K562 (cell line): ENCODE measurements around the gene ZNRF3. TPM values are rescaled to one million over a fixed set of nuclear protein-coding genes. Genes with fewer than 3 reads are reported as not detected.

Source experiments
- ATAC-seq: fragments of 200-7000 bp; cut with Tn5 transposase; 3 replicates; pipeline ENCODE4 v1.9.1; 2020; ENCODE audit warnings: moderate library complexity
- BruUV-seq: library from RNA; stranded (reverse); fragments of 400-500 nt; replicated peaks from 2 replicates; lab custom pipeline; 2021; lab: Mats Ljungman, UMichigan
- CTCF ChIA-PET: fragments of 300-600 bp; formaldehyde crosslinking; extraction: SDS; loops from one replicate; lab custom pipeline; 2021; ENCODE audit warnings: low intra/inter-chr PET ratio; lab: Yijun Ruan, JAX
- POLR2A ChIA-PET: fragments of 300-600, 350-650 bp; sonication (Branson Sonifier 250); formaldehyde crosslinking; extraction: SDS; loops from one replicate; lab custom pipeline; 2021; ENCODE audit warnings: antibody characterized with exemption, inconsistent platforms; lab: Yijun Ruan, JAX
- DNase-seq, 4 experiments: peaks; one replicate each; pipeline versions ENCODE4 v3.0.0 to v3.0.0-alpha.2; 2011 to 2018; ENCODE audit warnings: low spot score in 3 of 4, mixed read lengths in 3 of 4; ENCODE audit errors: extremely low read depth in 1 of 4
- FAIRE-seq: peaks from 2 replicates; lab custom pipeline; 2011; peaks lifted over from hg19 to GRCh38; lab: Jason Lieb, UNC
- H2AFZ ChIP-seq: 2 replicates; pipeline ENCODE4 v1.6.0; 2011; ENCODE audit warnings: low read depth, low read length, control low read depth, inconsistent platforms
- H3K27ac ChIP-seq: fragments of 200-600 bp; 3 replicates; pipeline ENCODE4 v1.8.0; 2011; ENCODE audit warnings: low read depth, mild to moderate bottlenecking, control low read depth, inconsistent platforms, low read length, moderate library complexity, mixed read lengths; ENCODE audit errors: extremely low read depth
- H3K27me3 ChIP-seq, 2 experiments: fragments of 300-600 bp in 1 of 2; 2 replicates in 1 of 2; 3 replicates in 1 of 2; pipeline versions ENCODE4 v1.6.0 to v1.8.0; 2011; ENCODE audit warnings: inconsistent platforms in 2 of 2, low read length in 2 of 2, mild to moderate bottlenecking in 1 of 2, mixed read lengths in 1 of 2, moderate library complexity in 1 of 2; ENCODE audit not compliant: control insufficient read depth in 2 of 2, insufficient read depth in 2 of 2
- H3K36me3 ChIP-seq: fragments of 300-600 bp; 3 replicates; pipeline ENCODE4 v1.8.0; 2011; ENCODE audit warnings: mild to moderate bottlenecking, low read length, inconsistent platforms; ENCODE audit not compliant: control insufficient read depth, insufficient read depth
- H3K4me1 ChIP-seq, 2 experiments: fragments of 200-600 bp in 1 of 2; replicated peaks in 1 of 2; 2 replicates in 1 of 2; 3 replicates in 1 of 2; pipeline versions ENCODE4 v1.5.1 to v1.8.0; 2011; ENCODE audit warnings: inconsistent platforms in 2 of 2, low read length in 2 of 2, mild to moderate bottlenecking in 1 of 2, mixed read lengths in 1 of 2, moderate library complexity in 1 of 2; ENCODE audit not compliant: control insufficient read depth in 2 of 2, insufficient read depth in 2 of 2
- H3K4me2 ChIP-seq: 2 replicates; pipeline ENCODE4 v1.6.1; 2011; ENCODE audit warnings: low read length, control low read depth, inconsistent platforms, mixed read lengths; ENCODE audit not compliant: insufficient read depth
- H3K4me3 ChIP-seq: fragments of 200-600 bp; sonication (generic), shearing (Covaris generic); 2 replicates; pipeline ENCODE4 v1.5.1; 2016; ENCODE audit warnings: control low read depth, inconsistent platforms
- H3K79me2 ChIP-seq: fragments of 200-600 bp; 3 replicates; pipeline ENCODE4 v1.8.0; 2011; ENCODE audit warnings: low read length, inconsistent platforms; ENCODE audit not compliant: control insufficient read depth, insufficient read depth
- H3K9ac ChIP-seq, 2 experiments: 2 replicates each; pipeline versions ENCODE4 v1.6.0 to v1.6.1; 2011; ENCODE audit warnings: low read depth in 2 of 2, low read length in 2 of 2, control low read depth in 1 of 2, inconsistent platforms in 1 of 2, mild to moderate bottlenecking in 1 of 2, mixed read lengths in 1 of 2; ENCODE audit not compliant: insufficient read depth in 1 of 2
- H3K9me1 ChIP-seq: one replicate; pipeline ENCODE4 v1.6.0; 2011; ENCODE audit warnings: inconsistent platforms, mild to moderate bottlenecking, low read length, moderate library complexity; ENCODE audit not compliant: control insufficient read depth, insufficient read depth
- H3K9me3 ChIP-seq: replicated peaks from 2 replicates; pipeline ENCODE4 v1.5.1; 2011; ENCODE audit warnings: low read depth, low read length, inconsistent platforms; ENCODE audit not compliant: control insufficient read depth, insufficient read depth
- H4K20me1 ChIP-seq: replicated peaks from 2 replicates; pipeline ENCODE4 v1.6.1; 2011; ENCODE audit warnings: low read length, inconsistent platforms, mixed read lengths; ENCODE audit not compliant: control insufficient read depth, insufficient read depth
- CHCHD3 ChIP-seq: fragments of 250-450 bp; sonication (Bioruptor Pico); IDR thresholded peaks from 2 replicates; pipeline ENCODE4 v2.1.2; 2022; ENCODE audit warnings: mild to moderate bottlenecking
- CREB1 ChIP-seq, 2 experiments: sonication (generic) in 1 of 2; formaldehyde crosslinking in 1 of 2; IDR thresholded peaks; 2 replicates each; pipeline versions ENCODE4 v1.6.1 to v1.8.0; 2012 to 2022; ENCODE audit warnings: inconsistent platforms in 1 of 2, mild to moderate bottlenecking in 1 of 2, missing genetic modification reagents in 1 of 2, moderate library complexity in 1 of 2
- DNMT1 ChIP-seq: fragments of 450-650 bp; IDR thresholded peaks from 2 replicates; pipeline ENCODE4 v1.6.1; 2016; ENCODE audit warnings: antibody characterized with exemption, mild to moderate bottlenecking
- TEAD2 ChIP-seq: fragments of 450-650 bp; IDR thresholded peaks from 2 replicates; pipeline ENCODE4 v1.6.1; 2016; ENCODE audit warnings: missing genetic modification characterization, control low read depth, missing compliant biosample characterization
- ZNF431 ChIP-seq: sonication (generic); formaldehyde crosslinking; IDR thresholded peaks from 2 replicates; pipeline ENCODE4 v1.8.0; 2022; ENCODE audit warnings: mild to moderate bottlenecking, missing genetic modification reagents
- ZSCAN29 ChIP-seq: fragments of 450-650 bp; IDR thresholded peaks from 2 replicates; pipeline ENCODE4 v1.6.1; 2017
- WGBS: fragments of 100-300 bp; shearing (Covaris generic); methylation state at CpG from one replicate; pipeline ENCODE4 v1.1.6; 2016; ENCODE audit warnings: low coverage, mixed read lengths; ENCODE audit not compliant: insufficient coverage; ENCODE audit errors: missing lambda C conversion rate; 5-methylcytosine and 5-hydroxymethylcytosine counted together
- in situ Hi-C: fragments of 300-500 bp; cut with MboI; formaldehyde crosslinking; loops from 4 replicates; pipeline ENCODE4 v1.15.0; 2018; ENCODE audit warnings: inconsistent platforms, mixed read lengths
- intact Hi-C: fragments of 100-400 bp; cut with micrococcal nuclease; formaldehyde crosslinking; loops from 2 replicates; pipeline ENCODE4 v1.14.2; 2022
- polyA plus RNA-seq, 8 experiments: library from polyadenylated mRNA; depleted of rRNA in 4 of 8; stranded (reverse) in 5 of 8; unstranded in 3 of 8; fragments of >200 nt; fragmentation: Nextera tagmentation in 2 of 8; fragmentation: Illumina TruSeq in 1 of 8; extraction: Ambion mirVana in 2 of 8; extraction: Trizol in 1 of 8; gene quantifications; 2 replicates each; pipeline versions ENCODE4 v1.2.1 to v1.2.3, GENCODE V29; 2011 to 2014; ENCODE audit warnings: inconsistent platforms in 1 of 8, missing spikeins in 1 of 8
- total RNA-seq, 7 experiments: library from RNA; depleted of rRNA in 6 of 7; stranded (reverse); fragments of >200 nt in 6 of 7; fragmentation: Illumina TruSeq in 2 of 7; extraction: Trizol in 2 of 7; gene quantifications; 2 replicates each; pipeline versions ENCODE4 v1.2.1 to v1.2.3, GENCODE V29; 2011 to 2021; ENCODE audit warnings: low replicate concordance in 1 of 7
- TF ChIP-seq, protein P1 (sequence below): sonication (generic); formaldehyde crosslinking; IDR thresholded peaks from 2 replicates; pipeline ENCODE4 v1.8.1; 2023; ENCODE audit warnings: mild to moderate bottlenecking, missing genetic modification reagents
- TF ChIP-seq, protein P2 (sequence below): sonication (generic); formaldehyde crosslinking; IDR thresholded peaks from 2 replicates; pipeline ENCODE4 v1.8.0; 2023; ENCODE audit warnings: mild to moderate bottlenecking, missing genetic modification reagents
- TF ChIP-seq, protein P3 (sequence below): fragments of 250-450 bp; sonication (Bioruptor Pico); IDR thresholded peaks from 2 replicates; pipeline ENCODE4 v1.5.0; 2022; ENCODE audit warnings: mild to moderate bottlenecking
- TF ChIP-seq, protein P4 (sequence below), 2 experiments: fragments of 450-650 bp in 1 of 2; IDR thresholded peaks; 2 replicates each; pipeline ENCODE4 v1.6.1; 2011 to 2017; ENCODE audit warnings: low read depth in 2 of 2, antibody characterized with exemption in 1 of 2, borderline replicate concordance in 1 of 2, low read length in 1 of 2, mild to moderate bottlenecking in 1 of 2, mixed read lengths in 1 of 2; ENCODE audit not compliant: control insufficient read depth in 1 of 2
- TF ChIP-seq, protein P5 (sequence below): fragments of 250-450 bp; sonication (Bioruptor Pico); IDR thresholded peaks from 2 replicates; pipeline ENCODE4 v1.8.0; 2022; ENCODE audit warnings: inconsistent platforms, mild to moderate bottlenecking, moderate library complexity, borderline replicate concordance
- TF ChIP-seq, protein P6 (sequence below): fragments of 250-450 bp; sonication (Bioruptor Pico); IDR thresholded peaks from 2 replicates; pipeline ENCODE4 v1.9.0; 2021; ENCODE audit warnings: mild to moderate bottlenecking

ZNRF3 gene
- total and polyA plus RNA-seq, 9 of the 15 experiments (the other 6 are each of a cell fraction or from before 2014, with no cell fraction given), result 0.41 to 5.9 (median 1.7) TPM

DNA sequence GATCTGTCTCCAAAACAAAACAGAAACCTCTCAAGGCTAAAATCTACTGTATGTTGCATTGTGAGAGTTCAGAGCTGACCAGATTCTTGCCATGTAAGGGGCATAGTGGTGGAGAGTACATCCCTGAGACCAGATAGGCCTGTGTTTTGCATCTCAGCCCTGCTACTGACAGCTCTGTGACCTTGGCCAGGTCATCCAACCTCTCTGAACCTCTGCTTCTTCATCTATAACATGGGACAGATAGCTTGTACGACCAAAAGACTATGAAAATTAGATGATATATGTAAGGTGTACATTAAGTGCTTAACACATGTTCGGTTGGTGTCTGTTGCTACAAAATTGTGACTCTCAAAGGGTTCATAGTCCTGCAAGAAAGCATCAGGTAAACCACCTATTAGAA lies 22.9 kb downstream of the ZNRF3 start:
- intact Hi-C loops (no loop called here), in situ Hi-C loops (no loop called here)
- no peaks in the 10 kb centered on the region for H3K27me3 ChIP-seq
- H3K79me2 ChIP-seq, result peaks cover 16% of the 10 kb centered on the region
- H2AFZ ChIP-seq, result no peak overlapping the region
- no peak overlapping the region for H3K27ac ChIP-seq
- CTCF ChIA-PET, result no interaction called here
- no peaks in the 10 kb centered on the region for H3K9me3 ChIP-seq
- WGBS, result 68% methylated on average over 2 of the region's 2 CpGs
- BruUV-seq, result no TSS peak
- H3K4me1 ChIP-seq, result peaks cover 3% of the 10 kb centered on the region in 2 experiments; a peak in 2 of 5 replicates
- peaks cover 19% of the 10 kb centered on the region; the same call in 1 of the 2 replicates for H4K20me1 ChIP-seq
- FAIRE-seq, result no peak
- no peak for ATAC-seq
- H3K9me1 ChIP-seq, result no peaks in the 10 kb centered on the region
- no peak overlapping the region for H3K9ac ChIP-seq
- H3K4me2 ChIP-seq, result no peak overlapping the region
- DNase-seq, result no peak
- POLR2A ChIA-PET, result interaction anchor here (0.8 kb wide), 2 partner anchors 10 to 37 kb away, joined by 3 read pairs; no protein-coding TSS in a partner anchor
- no peaks in the 10 kb centered on the region for H3K36me3 ChIP-seq
- H3K4me3 ChIP-seq, result no peak overlapping the region
- no peak for TF ChIP-seq CREB1 (IDR thresholded peaks at IDR 0.05)
- no peak for TF ChIP-seq CREB1 (CRISPR knock-in tag; IDR thresholded peaks at IDR 0.05)
- no peak for TF ChIP-seq ZNF431 (CRISPR knock-in tag)
- TF ChIP-seq, protein P1, sequence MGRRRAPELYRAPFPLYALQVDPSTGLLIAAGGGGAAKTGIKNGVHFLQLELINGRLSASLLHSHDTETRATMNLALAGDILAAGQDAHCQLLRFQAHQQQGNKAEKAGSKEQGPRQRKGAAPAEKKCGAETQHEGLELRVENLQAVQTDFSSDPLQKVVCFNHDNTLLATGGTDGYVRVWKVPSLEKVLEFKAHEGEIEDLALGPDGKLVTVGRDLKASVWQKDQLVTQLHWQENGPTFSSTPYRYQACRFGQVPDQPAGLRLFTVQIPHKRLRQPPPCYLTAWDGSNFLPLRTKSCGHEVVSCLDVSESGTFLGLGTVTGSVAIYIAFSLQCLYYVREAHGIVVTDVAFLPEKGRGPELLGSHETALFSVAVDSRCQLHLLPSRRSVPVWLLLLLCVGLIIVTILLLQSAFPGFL (CRISPR knock-in tag), result no peak
- TF ChIP-seq DNMT1, result no peak
- no peak for TF ChIP-seq CHCHD3 (CRISPR knock-in tag)
- TF ChIP-seq, protein P2, sequence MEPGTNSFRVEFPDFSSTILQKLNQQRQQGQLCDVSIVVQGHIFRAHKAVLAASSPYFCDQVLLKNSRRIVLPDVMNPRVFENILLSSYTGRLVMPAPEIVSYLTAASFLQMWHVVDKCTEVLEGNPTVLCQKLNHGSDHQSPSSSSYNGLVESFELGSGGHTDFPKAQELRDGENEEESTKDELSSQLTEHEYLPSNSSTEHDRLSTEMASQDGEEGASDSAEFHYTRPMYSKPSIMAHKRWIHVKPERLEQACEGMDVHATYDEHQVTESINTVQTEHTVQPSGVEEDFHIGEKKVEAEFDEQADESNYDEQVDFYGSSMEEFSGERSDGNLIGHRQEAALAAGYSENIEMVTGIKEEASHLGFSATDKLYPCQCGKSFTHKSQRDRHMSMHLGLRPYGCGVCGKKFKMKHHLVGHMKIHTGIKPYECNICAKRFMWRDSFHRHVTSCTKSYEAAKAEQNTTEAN (CRISPR knock-in tag), result no peak
- no peak for TF ChIP-seq ZSCAN29
- TF ChIP-seq, protein P3, sequence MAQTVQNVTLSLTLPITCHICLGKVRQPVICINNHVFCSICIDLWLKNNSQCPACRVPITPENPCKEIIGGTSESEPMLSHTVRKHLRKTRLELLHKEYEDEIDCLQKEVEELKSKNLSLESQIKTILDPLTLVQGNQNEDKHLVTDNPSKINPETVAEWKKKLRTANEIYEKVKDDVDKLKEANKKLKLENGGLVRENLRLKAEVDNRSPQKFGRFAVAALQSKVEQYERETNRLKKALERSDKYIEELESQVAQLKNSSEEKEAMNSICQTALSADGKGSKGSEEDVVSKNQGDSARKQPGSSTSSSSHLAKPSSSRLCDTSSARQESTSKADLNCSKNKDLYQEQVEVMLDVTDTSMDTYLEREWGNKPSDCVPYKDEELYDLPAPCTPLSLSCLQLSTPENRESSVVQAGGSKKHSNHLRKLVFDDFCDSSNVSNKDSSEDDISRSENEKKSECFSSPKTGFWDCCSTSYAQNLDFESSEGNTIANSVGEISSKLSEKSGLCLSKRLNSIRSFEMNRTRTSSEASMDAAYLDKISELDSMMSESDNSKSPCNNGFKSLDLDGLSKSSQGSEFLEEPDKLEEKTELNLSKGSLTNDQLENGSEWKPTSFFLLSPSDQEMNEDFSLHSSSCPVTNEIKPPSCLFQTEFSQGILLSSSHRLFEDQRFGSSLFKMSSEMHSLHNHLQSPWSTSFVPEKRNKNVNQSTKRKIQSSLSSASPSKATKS, result no peak
- TF ChIP-seq, protein P4, sequence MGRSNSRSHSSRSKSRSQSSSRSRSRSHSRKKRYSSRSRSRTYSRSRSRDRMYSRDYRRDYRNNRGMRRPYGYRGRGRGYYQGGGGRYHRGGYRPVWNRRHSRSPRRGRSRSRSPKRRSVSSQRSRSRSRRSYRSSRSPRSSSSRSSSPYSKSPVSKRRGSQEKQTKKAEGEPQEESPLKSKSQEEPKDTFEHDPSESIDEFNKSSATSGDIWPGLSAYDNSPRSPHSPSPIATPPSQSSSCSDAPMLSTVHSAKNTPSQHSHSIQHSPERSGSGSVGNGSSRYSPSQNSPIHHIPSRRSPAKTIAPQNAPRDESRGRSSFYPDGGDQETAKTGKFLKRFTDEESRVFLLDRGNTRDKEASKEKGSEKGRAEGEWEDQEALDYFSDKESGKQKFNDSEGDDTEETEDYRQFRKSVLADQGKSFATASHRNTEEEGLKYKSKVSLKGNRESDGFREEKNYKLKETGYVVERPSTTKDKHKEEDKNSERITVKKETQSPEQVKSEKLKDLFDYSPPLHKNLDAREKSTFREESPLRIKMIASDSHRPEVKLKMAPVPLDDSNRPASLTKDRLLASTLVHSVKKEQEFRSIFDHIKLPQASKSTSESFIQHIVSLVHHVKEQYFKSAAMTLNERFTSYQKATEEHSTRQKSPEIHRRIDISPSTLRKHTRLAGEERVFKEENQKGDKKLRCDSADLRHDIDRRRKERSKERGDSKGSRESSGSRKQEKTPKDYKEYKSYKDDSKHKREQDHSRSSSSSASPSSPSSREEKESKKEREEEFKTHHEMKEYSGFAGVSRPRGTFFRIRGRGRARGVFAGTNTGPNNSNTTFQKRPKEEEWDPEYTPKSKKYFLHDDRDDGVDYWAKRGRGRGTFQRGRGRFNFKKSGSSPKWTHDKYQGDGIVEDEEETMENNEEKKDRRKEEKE (IDR thresholded peaks at IDR 0.05; ENCODE audit: borderline replicate concordance in 1 of 2, control insufficient read depth in 1 of 2, low read depth in 2 of 2, low read length in 1 of 2), result no peak
- TF ChIP-seq, protein P5, sequence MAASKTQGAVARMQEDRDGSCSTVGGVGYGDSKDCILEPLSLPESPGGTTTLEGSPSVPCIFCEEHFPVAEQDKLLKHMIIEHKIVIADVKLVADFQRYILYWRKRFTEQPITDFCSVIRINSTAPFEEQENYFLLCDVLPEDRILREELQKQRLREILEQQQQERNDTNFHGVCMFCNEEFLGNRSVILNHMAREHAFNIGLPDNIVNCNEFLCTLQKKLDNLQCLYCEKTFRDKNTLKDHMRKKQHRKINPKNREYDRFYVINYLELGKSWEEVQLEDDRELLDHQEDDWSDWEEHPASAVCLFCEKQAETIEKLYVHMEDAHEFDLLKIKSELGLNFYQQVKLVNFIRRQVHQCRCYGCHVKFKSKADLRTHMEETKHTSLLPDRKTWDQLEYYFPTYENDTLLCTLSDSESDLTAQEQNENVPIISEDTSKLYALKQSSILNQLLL (CRISPR knock-in tag), result no peak
- TF ChIP-seq, protein P6, sequence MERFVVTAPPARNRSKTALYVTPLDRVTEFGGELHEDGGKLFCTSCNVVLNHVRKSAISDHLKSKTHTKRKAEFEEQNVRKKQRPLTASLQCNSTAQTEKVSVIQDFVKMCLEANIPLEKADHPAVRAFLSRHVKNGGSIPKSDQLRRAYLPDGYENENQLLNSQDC (CRISPR knock-in tag), result no peak
- no peak for TF ChIP-seq TEAD2 (tag)
